HCT116 (cell line): ENCODE measurements around the gene NAMPT. TPM values are rescaled to one million over a fixed set of nuclear protein-coding genes. Genes with fewer than 3 reads are reported as not detected.
A peak's percentile ranks its signal among the peaks of the same experiment; 100 is the strongest.

Experiments used
- ATAC-seq: fragments of 200-7000 bp; cut with Tn5 transposase; 2 replicates; pipeline ENCODE4 v1.9.1; 2020; ENCODE audit warnings: mild to moderate bottlenecking, moderate library complexity
- BruUV-seq: library from RNA; stranded (reverse); fragments of 400-500 nt; replicated peaks from 2 replicates; lab custom pipeline; 2021; lab: Mats Ljungman, UMichigan
- CTCF ChIA-PET: fragments of 300-600 bp; sonication (Branson Sonifier 250); formaldehyde crosslinking; loops from one replicate; lab custom pipeline; 2021; ENCODE audit warnings: antibody characterized with exemption; lab: Charles Lee
- POLR2A ChIA-PET: fragments of 300-600, 350-600 bp; sonication (Branson Sonifier 250); formaldehyde crosslinking; loops from one replicate; lab custom pipeline; 2021; ENCODE audit warnings: antibody characterized with exemption; lab: Charles Lee
- RAD21 ChIA-PET, 2 experiments: fragments of 300-600 bp; sonication (Branson Sonifier 250); formaldehyde crosslinking; loops; one replicate each; lab custom pipeline; 2023; ENCODE audit warnings: low total read pairs in 2 of 2; ENCODE audit not compliant: uncharacterized antibody in 2 of 2, unreplicated experiment in 2 of 2, low non-redundant PET in 1 of 2; lab: Charles Lee
- DNase-seq: peaks from one replicate; pipeline ENCODE4 v3.0.0-alpha.2; 2010; ENCODE audit warnings: low read depth, low spot score
- H2AFZ ChIP-seq: fragments of 200-600 bp; shearing (Covaris generic), sonication (generic); 2 replicates; pipeline ENCODE4 v1.6.1; 2017; ENCODE audit warnings: low read depth, mixed run types, mixed read lengths, antibody characterized with exemption, low read length; ENCODE audit not compliant: poor library complexity, severe bottlenecking
- H3K27ac ChIP-seq: 2 replicates; pipeline ENCODE4 v1.5.1; 2012; ENCODE audit warnings: low read depth, low read length
- H3K27me3 ChIP-seq: fragments of 200-600 bp; sonication (generic); 2 replicates; pipeline ENCODE4 v1.6.1; 2016; ENCODE audit warnings: mixed run types, low read length, mixed read lengths; ENCODE audit not compliant: insufficient read depth
- H3K36me3 ChIP-seq, 2 experiments: fragments of 200-500 bp in 1 of 2; fragments of 200-600 bp in 1 of 2; sonication (Bioruptor generic) in 1 of 2; sonication (generic) in 1 of 2; 2 replicates each; pipeline versions ENCODE4 v1.5.1 to v1.6.1; 2014 to 2016; ENCODE audit warnings: low read length in 2 of 2, inconsistent platforms in 1 of 2, mixed read lengths in 1 of 2, mixed run types in 1 of 2; ENCODE audit not compliant: insufficient read depth in 2 of 2, control insufficient read depth in 1 of 2
- H3K4me1 ChIP-seq, 2 experiments: fragments of 200-600 bp in 1 of 2; sonication (generic) in 1 of 2; 2 replicates each; pipeline versions ENCODE4 v1.5.1 to v1.6.1; 2012 to 2017; ENCODE audit warnings: low read length in 2 of 2, inconsistent platforms in 1 of 2, mild to moderate bottlenecking in 1 of 2, mixed read lengths in 1 of 2, mixed run types in 1 of 2, moderate library complexity in 1 of 2; ENCODE audit not compliant: insufficient read depth in 2 of 2, control insufficient read depth in 1 of 2
- H3K4me2 ChIP-seq: fragments of 200-600 bp; sonication (generic); 2 replicates; pipeline ENCODE4 v1.6.1; 2017; ENCODE audit warnings: mixed run types, low read length, mixed read lengths
- H3K4me3 ChIP-seq, 2 experiments: fragments of 200-600 bp in 1 of 2; sonication (generic) in 1 of 2; replicated peaks in 1 of 2; 2 replicates each; pipeline ENCODE4 v1.5.1; 2011 to 2016; ENCODE audit warnings: low read length in 2 of 2, control low read depth in 1 of 2, low read depth in 1 of 2, mild to moderate bottlenecking in 1 of 2, mixed read lengths in 1 of 2, mixed run types in 1 of 2
- H3K79me2 ChIP-seq: fragments of 200-600 bp; sonication (generic); 2 replicates; pipeline ENCODE4 v1.6.1; 2017; ENCODE audit warnings: mild to moderate bottlenecking, mixed run types, low read length, moderate library complexity, mixed read lengths; ENCODE audit not compliant: insufficient read depth
- H3K9ac ChIP-seq: fragments of 200-600 bp; sonication (generic); 2 replicates; pipeline ENCODE4 v1.6.1; 2016; ENCODE audit warnings: low read length, mixed read lengths
- H3K9me2 ChIP-seq: fragments of 200-600 bp; sonication (generic), shearing (Covaris generic); 2 replicates; pipeline ENCODE4 v1.6.1; 2017; ENCODE audit warnings: mixed run types, mild to moderate bottlenecking, moderate library complexity; ENCODE audit not compliant: insufficient read depth
- H3K9me3 ChIP-seq, 2 experiments: fragments of 200-500 bp in 1 of 2; fragments of 200-600 bp in 1 of 2; sonication (Bioruptor generic) in 1 of 2; sonication (generic) in 1 of 2; 2 replicates each; pipeline ENCODE4 v1.6.1; 2014 to 2017; ENCODE audit warnings: low read length in 2 of 2, mixed read lengths in 2 of 2, inconsistent platforms in 1 of 2, low read depth in 1 of 2, mild to moderate bottlenecking in 1 of 2, mixed run types in 1 of 2, moderate library complexity in 1 of 2; ENCODE audit not compliant: control insufficient read depth in 1 of 2, insufficient read depth in 1 of 2
- H4K20me1 ChIP-seq: fragments of 200-600 bp; sonication (generic), shearing (Covaris generic); 2 replicates; pipeline ENCODE4 v1.6.1; 2017; ENCODE audit warnings: mixed run types, mild to moderate bottlenecking, moderate library complexity; ENCODE audit not compliant: insufficient read depth
- CBX3 ChIP-seq: IDR thresholded peaks from 2 replicates; pipeline ENCODE4 v1.6.1; 2012; ENCODE audit warnings: low read depth
- CEBPB ChIP-seq: IDR thresholded peaks from 2 replicates; pipeline ENCODE4 v1.6.1; 2012; ENCODE audit warnings: low read depth
- EGR1 ChIP-seq: IDR thresholded peaks from 2 replicates; pipeline ENCODE4 v1.6.1; 2012; ENCODE audit warnings: low read depth
- ELF1 ChIP-seq: IDR thresholded peaks from 2 replicates; pipeline ENCODE4 v1.6.1; 2012; ENCODE audit warnings: low read depth, borderline replicate concordance
- EZH2 ChIP-seq: fragments of 200-600 bp; sonication (generic); IDR thresholded peaks from 2 replicates; pipeline ENCODE4 v1.6.1; 2017; ENCODE audit warnings: antibody characterized with exemption, mixed run types
- EZH2phosphoT487 ChIP-seq: fragments of 200-600 bp; IDR thresholded peaks from 2 replicates; pipeline ENCODE4 v1.6.1; 2018; ENCODE audit warnings: antibody characterized with exemption, borderline replicate concordance
- FOSL1 ChIP-seq: IDR thresholded peaks from 2 replicates; pipeline ENCODE4 v1.6.1; 2012; ENCODE audit warnings: low read depth
- JUND ChIP-seq: IDR thresholded peaks from 2 replicates; pipeline ENCODE4 v1.6.1; 2012
- POLR2A ChIP-seq: IDR thresholded peaks from 2 replicates; pipeline ENCODE4 v1.7.0; 2011; ENCODE audit warnings: borderline replicate concordance; ENCODE audit not compliant: insufficient read depth, insufficient read length; ENCODE audit errors: extremely low read depth
- POLR2AphosphoS5 ChIP-seq: IDR thresholded peaks from 2 replicates; pipeline ENCODE4 v1.6.1; 2011; ENCODE audit warnings: mild to moderate bottlenecking, low read depth, low read length, moderate library complexity
- RAD21 ChIP-seq: IDR thresholded peaks from 2 replicates; pipeline ENCODE4 v1.6.1; 2012; ENCODE audit warnings: low read depth, mild to moderate bottlenecking
- SIN3A ChIP-seq: IDR thresholded peaks from 2 replicates; pipeline ENCODE4 v1.6.1; 2012; ENCODE audit warnings: low read depth
- SP1 ChIP-seq: IDR thresholded peaks from 2 replicates; pipeline ENCODE4 v1.6.1; 2012; ENCODE audit warnings: low read depth
- SRF ChIP-seq: IDR thresholded peaks from 2 replicates; pipeline ENCODE4 v1.6.1; 2012; ENCODE audit warnings: low read depth
- TCF7L2 ChIP-seq: IDR thresholded peaks from 2 replicates; pipeline ENCODE4 v1.7.0; 2011; ENCODE audit warnings: borderline replicate concordance, inconsistent platforms; ENCODE audit not compliant: insufficient read depth, insufficient read length; ENCODE audit errors: extremely low read depth
- YY1 ChIP-seq: IDR thresholded peaks from 2 replicates; pipeline ENCODE4 v1.6.1; 2011; ENCODE audit warnings: low read length, low read depth, moderate library complexity, mild to moderate bottlenecking; ENCODE audit not compliant: insufficient replicate concordance; ENCODE audit errors: extremely low read depth
- ZFX ChIP-seq: fragments of 450-650 bp; IDR thresholded peaks from 2 replicates; pipeline ENCODE4 v1.6.1; 2017
- intact Hi-C: fragments of 100-400 bp; cut with micrococcal nuclease; formaldehyde crosslinking; loops from 2 replicates; pipeline ENCODE4 v1.10.0; 2022
- total RNA-seq: library from RNA; stranded (reverse); gene quantifications from one replicate; pipeline ENCODE4 v1.2.1, GENCODE V29; 2021; ENCODE audit not compliant: unreplicated experiment
- TF ChIP-seq, protein P1 (sequence below): IDR thresholded peaks from 2 replicates; pipeline ENCODE4 v1.6.1; 2011; ENCODE audit warnings: mild to moderate bottlenecking, low read length, moderate library complexity; ENCODE audit not compliant: insufficient replicate concordance; ENCODE audit errors: extremely low read depth
- TF ChIP-seq, protein P2 (sequence below): IDR thresholded peaks from 2 replicates; pipeline ENCODE4 v1.6.1; 2012; ENCODE audit warnings: low read depth
- TF ChIP-seq, protein P3 (sequence below), 3 experiments: fragments of 200-600 bp in 1 of 3; sonication (generic) in 1 of 3; IDR thresholded peaks in 2 of 3; conservative IDR thresholded peaks in 1 of 3; 2 replicates each; pipeline ENCODE4 v1.5.1; 2012 to 2017; ENCODE audit warnings: low read depth in 2 of 3, low read length in 2 of 3, antibody characterized with exemption in 1 of 3, borderline replicate concordance in 1 of 3, control low read depth in 1 of 3, mild to moderate bottlenecking in 1 of 3, mixed read lengths in 1 of 3, mixed run types in 1 of 3, moderate library complexity in 1 of 3; ENCODE audit not compliant: insufficient read depth in 1 of 3
- TF ChIP-seq, protein P4 (sequence below): IDR thresholded peaks from 2 replicates; pipeline ENCODE4 v1.6.1; 2012

Gene NAMPT
- total RNA-seq, 1 experiment from 2014 or later, result 113 TPM

DNA sequence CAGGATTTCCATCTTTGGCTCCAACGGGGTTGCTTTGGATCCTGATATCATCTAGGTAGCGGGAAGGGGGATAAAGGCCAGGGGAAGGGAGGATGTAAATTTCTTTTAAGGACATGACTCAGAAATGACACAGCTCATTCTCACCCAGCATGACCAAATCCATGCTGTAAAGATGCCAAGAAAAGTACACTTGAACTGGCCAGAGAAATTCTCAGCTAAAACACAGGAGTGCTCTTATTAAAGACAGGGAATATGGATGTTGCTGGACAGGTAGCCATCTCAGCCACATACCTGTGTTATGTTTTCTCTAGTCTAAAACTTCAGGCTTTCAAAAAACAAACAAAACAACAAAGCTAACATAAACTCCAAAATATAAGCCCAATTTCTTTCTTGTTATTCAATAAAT is 68.3 kb downstream of the NAMPT start:
- H3K4me1 ChIP-seq, result peaks cover 16 to 24% of the 10 kb centered on the region in 2 experiments
- no peaks in the 10 kb centered on the region for H3K79me2 ChIP-seq
- ATAC-seq, result peak; percentile 87
- peak overlapping the region; percentile 58 for H3K27ac ChIP-seq
- H4K20me1 ChIP-seq, result no peaks in the 10 kb centered on the region
- H3K9ac ChIP-seq, result peak overlapping the region; percentile 42
- ChIA-PET POLR2A (interaction anchor here (1.0 to 1.6 kb wide), 3 partner anchors 9 to 246 kb away, joined by 4 to 7 read pairs (median 5); partner anchors contain the start of gene NAMPT), CTCF (interaction anchor here (0.9 kb wide), 1 partner anchor 14 kb away, joined by 3 read pairs; no protein-coding TSS in a partner anchor), RAD21 (interaction anchor here in 1 of 2 experiments (0.6 kb wide), 1 partner anchor 40 kb away, joined by 5 read pairs; no protein-coding TSS in a partner anchor)
- H3K4me3 ChIP-seq, result peak overlapping the region; percentile 15 to 40; a peak in 3 of 4 replicates
- H3K4me2 ChIP-seq, result peak overlapping the region; percentile 71
- no peaks in the 10 kb centered on the region for H3K27me3 ChIP-seq
- DNase-seq, result peak; percentile 91
- no TSS peak for BruUV-seq
- H2AFZ ChIP-seq, result peak overlapping the region; percentile 97
- no peaks in the 10 kb centered on the region for H3K9me3 ChIP-seq
- H3K9me2 ChIP-seq, result no peaks in the 10 kb centered on the region
- no peaks in the 10 kb centered on the region for H3K36me3 ChIP-seq
- intact Hi-C loops, result no loop called here
- TF ChIP-seq EGR1 (no peak), EZH2 (no peak), CEBPB (peak; percentile 71), ELF1 (no peak), FOSL1 (peak; percentile 96), EZH2phosphoT487 (no peak), YY1 (peak; percentile 42), SRF (peak; percentile 91), ZFX (no peak), POLR2AphosphoS5 (peak; percentile 51; the same call in 1 of the 2 replicates), POLR2A (no peak), SP1 (peak; percentile 85), RAD21 (no peak), SIN3A (peak; percentile 56; the same call in 1 of the 2 replicates), CBX3 (no peak; the same call in 1 of the 2 replicates), TCF7L2 (peak; percentile 83), JUND (peak; percentile 90)
- TF ChIP-seq, protein P1, sequence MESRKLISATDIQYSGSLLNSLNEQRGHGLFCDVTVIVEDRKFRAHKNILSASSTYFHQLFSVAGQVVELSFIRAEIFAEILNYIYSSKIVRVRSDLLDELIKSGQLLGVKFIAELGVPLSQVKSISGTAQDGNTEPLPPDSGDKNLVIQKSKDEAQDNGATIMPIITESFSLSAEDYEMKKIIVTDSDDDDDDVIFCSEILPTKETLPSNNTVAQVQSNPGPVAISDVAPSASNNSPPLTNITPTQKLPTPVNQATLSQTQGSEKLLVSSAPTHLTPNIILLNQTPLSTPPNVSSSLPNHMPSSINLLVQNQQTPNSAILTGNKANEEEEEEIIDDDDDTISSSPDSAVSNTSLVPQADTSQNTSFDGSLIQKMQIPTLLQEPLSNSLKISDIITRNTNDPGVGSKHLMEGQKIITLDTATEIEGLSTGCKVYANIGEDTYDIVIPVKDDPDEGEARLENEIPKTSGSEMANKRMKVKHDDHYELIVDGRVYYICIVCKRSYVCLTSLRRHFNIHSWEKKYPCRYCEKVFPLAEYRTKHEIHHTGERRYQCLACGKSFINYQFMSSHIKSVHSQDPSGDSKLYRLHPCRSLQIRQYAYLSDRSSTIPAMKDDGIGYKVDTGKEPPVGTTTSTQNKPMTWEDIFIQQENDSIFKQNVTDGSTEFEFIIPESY, result no peak
- TF ChIP-seq, protein P2, sequence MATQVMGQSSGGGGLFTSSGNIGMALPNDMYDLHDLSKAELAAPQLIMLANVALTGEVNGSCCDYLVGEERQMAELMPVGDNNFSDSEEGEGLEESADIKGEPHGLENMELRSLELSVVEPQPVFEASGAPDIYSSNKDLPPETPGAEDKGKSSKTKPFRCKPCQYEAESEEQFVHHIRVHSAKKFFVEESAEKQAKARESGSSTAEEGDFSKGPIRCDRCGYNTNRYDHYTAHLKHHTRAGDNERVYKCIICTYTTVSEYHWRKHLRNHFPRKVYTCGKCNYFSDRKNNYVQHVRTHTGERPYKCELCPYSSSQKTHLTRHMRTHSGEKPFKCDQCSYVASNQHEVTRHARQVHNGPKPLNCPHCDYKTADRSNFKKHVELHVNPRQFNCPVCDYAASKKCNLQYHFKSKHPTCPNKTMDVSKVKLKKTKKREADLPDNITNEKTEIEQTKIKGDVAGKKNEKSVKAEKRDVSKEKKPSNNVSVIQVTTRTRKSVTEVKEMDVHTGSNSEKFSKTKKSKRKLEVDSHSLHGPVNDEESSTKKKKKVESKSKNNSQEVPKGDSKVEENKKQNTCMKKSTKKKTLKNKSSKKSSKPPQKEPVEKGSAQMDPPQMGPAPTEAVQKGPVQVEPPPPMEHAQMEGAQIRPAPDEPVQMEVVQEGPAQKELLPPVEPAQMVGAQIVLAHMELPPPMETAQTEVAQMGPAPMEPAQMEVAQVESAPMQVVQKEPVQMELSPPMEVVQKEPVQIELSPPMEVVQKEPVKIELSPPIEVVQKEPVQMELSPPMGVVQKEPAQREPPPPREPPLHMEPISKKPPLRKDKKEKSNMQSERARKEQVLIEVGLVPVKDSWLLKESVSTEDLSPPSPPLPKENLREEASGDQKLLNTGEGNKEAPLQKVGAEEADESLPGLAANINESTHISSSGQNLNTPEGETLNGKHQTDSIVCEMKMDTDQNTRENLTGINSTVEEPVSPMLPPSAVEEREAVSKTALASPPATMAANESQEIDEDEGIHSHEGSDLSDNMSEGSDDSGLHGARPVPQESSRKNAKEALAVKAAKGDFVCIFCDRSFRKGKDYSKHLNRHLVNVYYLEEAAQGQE, result no peak
- TF ChIP-seq, protein P3, sequence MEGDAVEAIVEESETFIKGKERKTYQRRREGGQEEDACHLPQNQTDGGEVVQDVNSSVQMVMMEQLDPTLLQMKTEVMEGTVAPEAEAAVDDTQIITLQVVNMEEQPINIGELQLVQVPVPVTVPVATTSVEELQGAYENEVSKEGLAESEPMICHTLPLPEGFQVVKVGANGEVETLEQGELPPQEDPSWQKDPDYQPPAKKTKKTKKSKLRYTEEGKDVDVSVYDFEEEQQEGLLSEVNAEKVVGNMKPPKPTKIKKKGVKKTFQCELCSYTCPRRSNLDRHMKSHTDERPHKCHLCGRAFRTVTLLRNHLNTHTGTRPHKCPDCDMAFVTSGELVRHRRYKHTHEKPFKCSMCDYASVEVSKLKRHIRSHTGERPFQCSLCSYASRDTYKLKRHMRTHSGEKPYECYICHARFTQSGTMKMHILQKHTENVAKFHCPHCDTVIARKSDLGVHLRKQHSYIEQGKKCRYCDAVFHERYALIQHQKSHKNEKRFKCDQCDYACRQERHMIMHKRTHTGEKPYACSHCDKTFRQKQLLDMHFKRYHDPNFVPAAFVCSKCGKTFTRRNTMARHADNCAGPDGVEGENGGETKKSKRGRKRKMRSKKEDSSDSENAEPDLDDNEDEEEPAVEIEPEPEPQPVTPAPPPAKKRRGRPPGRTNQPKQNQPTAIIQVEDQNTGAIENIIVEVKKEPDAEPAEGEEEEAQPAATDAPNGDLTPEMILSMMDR (IDR thresholded peaks at IDR 0.05 in 2 of 3, conservative IDR thresholded peaks at IDR 0.05 in 1 of 3; ENCODE audit: borderline replicate concordance in 1 of 3, insufficient read depth in 1 of 3, low read depth in 2 of 3, low read length in 2 of 3), result no peak
- TF ChIP-seq, protein P4, sequence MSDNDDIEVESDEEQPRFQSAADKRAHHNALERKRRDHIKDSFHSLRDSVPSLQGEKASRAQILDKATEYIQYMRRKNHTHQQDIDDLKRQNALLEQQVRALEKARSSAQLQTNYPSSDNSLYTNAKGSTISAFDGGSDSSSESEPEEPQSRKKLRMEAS, result no peak; the same call in 1 of the 2 replicates
